IMR-90 (cell line): ENCODE results near the gene SLC35G6. TPM values are rescaled to one million over a fixed set of nuclear protein-coding genes. Genes with fewer than 3 reads are reported as not detected.

ENCODE experiments used
- ATAC-seq: fragments of 200-7000 bp; cut with Tn5 transposase; 2 replicates; pipeline ENCODE4 v1.9.1; 2020; ENCODE audit warnings: low read depth, mild to moderate bottlenecking, moderate library complexity
- BruUV-seq: library from RNA; stranded (reverse); fragments of 400-500 nt; replicated peaks from 2 replicates; lab custom pipeline; 2021; lab: Mats Ljungman, UMichigan
- CTCF ChIA-PET: fragments of 300-600 bp; formaldehyde crosslinking; extraction: SDS; loops from one replicate; lab custom pipeline; 2021; ENCODE audit warnings: antibody characterized with exemption; lab: Yijun Ruan, JAX
- POLR2A ChIA-PET: fragments of 300-600 bp; sonication (Branson Sonifier 250); formaldehyde crosslinking; loops from one replicate; lab custom pipeline; 2022; ENCODE audit warnings: antibody characterized with exemption; ENCODE audit not compliant: unreplicated experiment; lab: Charles Lee
- DNase-seq: peaks from one replicate; pipeline ENCODE4 v3.0.0; 2013
- H2AFZ ChIP-seq: replicated peaks from 2 replicates; pipeline ENCODE3; 2013; ENCODE audit warnings: low read length, mild to moderate bottlenecking; ENCODE audit not compliant: poor library complexity
- H2AK5ac ChIP-seq: 2 replicates; pipeline ENCODE4 v1.6.1; 2013; ENCODE audit warnings: low read depth, low read length, inconsistent platforms
- H2AK9ac ChIP-seq: replicated peaks from 2 replicates; pipeline ENCODE3; 2013; ENCODE audit warnings: mild to moderate bottlenecking, low read depth, low read length, moderate library complexity; ENCODE audit not compliant: poor library complexity
- H2BK120ac ChIP-seq: 2 replicates; pipeline ENCODE4 v1.6.1; 2013; ENCODE audit warnings: low read depth, low read length, inconsistent platforms
- H2BK15ac ChIP-seq: 3 replicates; pipeline ENCODE4 v1.6.1; 2013; ENCODE audit warnings: low read depth, low read length, inconsistent platforms
- H2BK20ac ChIP-seq: 2 replicates; pipeline ENCODE4 v1.6.1; 2013; ENCODE audit warnings: low read depth, mild to moderate bottlenecking, inconsistent platforms, low read length, moderate library complexity
- H2BK5ac ChIP-seq: 2 replicates; pipeline ENCODE4 v1.6.1; 2013; ENCODE audit warnings: mild to moderate bottlenecking, low read depth, low read length, inconsistent platforms; ENCODE audit not compliant: poor library complexity, severe bottlenecking
- H3K14ac ChIP-seq: replicated peaks from 2 replicates; pipeline ENCODE4 v1.6.1; 2013; ENCODE audit warnings: low read depth, low read length, inconsistent platforms
- H3K18ac ChIP-seq: 2 replicates; pipeline ENCODE4 v1.6.1; 2013; ENCODE audit warnings: low read depth, low read length, control low read depth
- H3K23ac ChIP-seq: 2 replicates; pipeline ENCODE4 v1.6.1; 2013; ENCODE audit warnings: low read depth, low read length, inconsistent platforms
- H3K27ac ChIP-seq: 2 replicates; pipeline ENCODE4 v1.5.1; 2013; ENCODE audit warnings: mild to moderate bottlenecking, control low read depth, low read length; ENCODE audit not compliant: insufficient read depth
- H3K27me3 ChIP-seq: 2 replicates; pipeline ENCODE4 v1.6.1; 2013; ENCODE audit warnings: low read length; ENCODE audit not compliant: control insufficient read depth, insufficient read depth
- H3K36me3 ChIP-seq: 2 replicates; pipeline ENCODE4 v1.6.1; 2013; ENCODE audit warnings: low read length, mixed read lengths; ENCODE audit not compliant: control insufficient read depth, insufficient read depth
- H3K4ac ChIP-seq: 2 replicates; pipeline ENCODE4 v1.6.1; 2013; ENCODE audit warnings: low read depth, low read length, inconsistent platforms
- H3K4me1 ChIP-seq: 2 replicates; pipeline ENCODE4 v1.6.1; 2013; ENCODE audit warnings: low read length, mixed read lengths; ENCODE audit not compliant: control insufficient read depth, insufficient read depth
- H3K4me2 ChIP-seq: 2 replicates; pipeline ENCODE4 v1.6.1; 2013; ENCODE audit warnings: low read depth, mild to moderate bottlenecking, control low read depth, low read length, moderate library complexity
- H3K4me3 ChIP-seq: 2 replicates; pipeline ENCODE4 v1.5.1; 2013; ENCODE audit warnings: low read depth, mild to moderate bottlenecking, control low read depth, low read length, moderate library complexity; ENCODE audit not compliant: insufficient read depth
- H3K56ac ChIP-seq: 2 replicates; pipeline ENCODE4 v1.6.1; 2013; ENCODE audit warnings: low read length, inconsistent platforms; ENCODE audit not compliant: insufficient read depth; ENCODE audit errors: extremely low read depth
- H3K79me1 ChIP-seq, 2 experiments: 2 replicates each; pipeline ENCODE4 v1.6.1; 2013; ENCODE audit warnings: low read length in 2 of 2, inconsistent platforms in 1 of 2, low read depth in 1 of 2
- H3K9ac ChIP-seq: 2 replicates; pipeline ENCODE4 v1.6.1; 2013; ENCODE audit warnings: low read depth, low read length, control low read depth
- H3K9me1 ChIP-seq: 2 replicates; pipeline ENCODE4 v1.6.1; 2013; ENCODE audit warnings: low read length, inconsistent platforms; ENCODE audit not compliant: insufficient read depth
- H3K9me3 ChIP-seq: 2 replicates; pipeline ENCODE4 v1.6.1; 2013; ENCODE audit warnings: low read length; ENCODE audit not compliant: control insufficient read depth, insufficient read depth
- H4K20me1 ChIP-seq: 2 replicates; pipeline ENCODE4 v1.6.1; 2013; ENCODE audit warnings: low read length, inconsistent platforms; ENCODE audit not compliant: insufficient read depth
- H4K5ac ChIP-seq: 2 replicates; pipeline ENCODE4 v1.6.1; 2013; ENCODE audit warnings: mild to moderate bottlenecking, low read depth, low read length, control low read depth
- H4K8ac ChIP-seq, 2 experiments: 2 replicates each; pipeline ENCODE4 v1.6.1; 2013; ENCODE audit warnings: low read depth in 2 of 2, low read length in 2 of 2, control low read depth in 1 of 2, inconsistent platforms in 1 of 2
- H4K91ac ChIP-seq: 2 replicates; pipeline ENCODE4 v1.6.1; 2013; ENCODE audit warnings: low read depth, low read length, inconsistent platforms; ENCODE audit not compliant: insufficient read depth
- RAD21 ChIP-seq: IDR thresholded peaks from 2 replicates; pipeline ENCODE4 v1.6.1; 2012; ENCODE audit warnings: low read length, improper control_type of control experiment
- WGBS, 2 experiments: methylation state at CpG; one replicate each; pipeline versions ENCODE4 v1.1.5 to v1.1.7; 2013; ENCODE audit warnings: missing lambda C conversion rate in 2 of 2; ENCODE audit not compliant: insufficient read length in 1 of 2; ENCODE audit errors: extremely low coverage in 2 of 2; 5-methylcytosine and 5-hydroxymethylcytosine counted together
- dilution Hi-C: fragments of 300-500 bp; cut with HindIII; formaldehyde crosslinking; loops from one replicate; pipeline ENCODE4 v1.14.3; 2018; ENCODE audit warnings: low sequenced_read_pairs; ENCODE audit not compliant: unreplicated experiment
- in situ Hi-C: fragments of 300-500 bp; cut with MboI; formaldehyde crosslinking; loops from 3 replicates; pipeline ENCODE4 v1.14.3; 2019; ENCODE audit warnings: low sequenced_read_pairs, inconsistent platforms, mixed read lengths
- intact Hi-C: fragments of 100-400 bp; cut with micrococcal nuclease; formaldehyde crosslinking; loops from 2 replicates; pipeline ENCODE4 v1.10.0; 2022
- polyA plus RNA-seq, 3 experiments: library from polyadenylated mRNA; depleted of rRNA; stranded (reverse); fragments of >200 nt; gene quantifications; 2 replicates each; pipeline ENCODE4 v1.2.3, GENCODE V29; 2012; ENCODE audit warnings: low replicate concordance in 1 of 3
- total RNA-seq: library from RNA; depleted of rRNA; stranded (reverse); fragments of >200 nt; gene quantifications from 2 replicates; pipeline ENCODE4 v1.2.3, GENCODE V29; 2012

The SLC35G6 gene
- total and polyA plus RNA-seq, 2 of the 4 experiments (the other 2 are of a cell fraction), result not detected

DNA sequence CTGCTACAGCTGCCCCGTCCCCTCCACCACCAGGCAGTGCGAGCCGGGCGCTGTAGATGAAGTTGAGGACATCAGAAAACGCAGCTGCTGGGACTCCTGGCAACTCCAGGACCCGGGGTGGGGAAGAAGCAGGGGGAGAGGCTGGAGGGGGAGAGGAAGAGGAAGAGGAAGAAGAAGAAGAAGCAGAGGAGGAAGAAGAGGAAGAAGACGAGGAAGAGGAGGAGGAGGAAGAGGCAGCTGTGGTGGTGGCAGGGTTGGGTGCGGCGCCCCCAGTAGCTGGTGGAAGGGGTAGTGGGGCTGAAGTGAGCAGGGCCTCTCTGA, 15.0 kb upstream of the SLC35G6 start:
- CTCF ChIA-PET, result no interaction called here
- ATAC-seq, result no peak

More for the DNA sequence above, 15.0 kb upstream of the SLC35G6 start:
- Histone ChIP-seq H2BK15ac (no peak overlapping the region), H3K36me3 (peaks cover 46% of the 10 kb centered on the region), H4K8ac (no peak overlapping the region), H3K9ac (no peak overlapping the region), H2AK9ac (no peak overlapping the region), H2BK120ac (no peak overlapping the region), H3K9me1 (peaks cover 24% of the 10 kb centered on the region), H3K4me3 (no peak overlapping the region), H2BK5ac (no peak overlapping the region), H3K4ac (no peak overlapping the region), H2AFZ (no peak overlapping the region), H3K27me3 (no peaks in the 10 kb centered on the region), H3K79me1 (peaks cover 11 to 75% of the 10 kb centered on the region in 2 experiments), H3K4me2 (no peak overlapping the region), H3K9me3 (no peaks in the 10 kb centered on the region), H3K56ac (no peak overlapping the region), H4K91ac (no peak overlapping the region), H2BK20ac (no peak overlapping the region), H3K14ac (no peak overlapping the region), H3K27ac (no peak overlapping the region), H3K18ac (no peak overlapping the region), H3K4me1 (peaks cover 12% of the 10 kb centered on the region; the same call in 1 of the 2 replicates), H3K23ac (no peak overlapping the region), H4K20me1 (peaks cover 63% of the 10 kb centered on the region), H4K5ac (no peak overlapping the region), H2AK5ac (no peak overlapping the region)
- WGBS, 2 experiments, result no CpG with 5 or more reads among the region's 9 CpGs
- POLR2A ChIA-PET, result no interaction called here
- in situ Hi-C loops, result no loop called here
- dilution Hi-C loops, result no loop called here
- TF ChIP-seq RAD21, result no peak
- intact Hi-C loops, result no loop called here
- DNase-seq, result no peak
- BruUV-seq, result no TSS peak
